Esophagus mucosa (tissue), 1 donor: ENCODE data around the gene HAVCR1. TPM values are rescaled to one million over a fixed set of nuclear protein-coding genes. Genes with fewer than 3 reads are reported as not detected.
"Not testable (repeated sequence)": the region's sequence is repeated elsewhere in the genome, so short reads cannot be mapped to it uniquely, and the experiment has no call there.

ENCODE experiments used
- ATAC-seq: fragments of 200-7000 bp; cut with Tn5 transposase; one replicate; pipeline ENCODE4 v1.9.1; 2020
- total RNA-seq: library from RNA; stranded (reverse); gene quantifications from one replicate; pipeline ENCODE4 v1.2.4, GENCODE V29; 2023
- donor health status: DM: yes; HTN: yes; CAD: no.

The HAVCR1 gene
- total RNA-seq, 1 donor from 2014 or later, result not detected

DNA sequence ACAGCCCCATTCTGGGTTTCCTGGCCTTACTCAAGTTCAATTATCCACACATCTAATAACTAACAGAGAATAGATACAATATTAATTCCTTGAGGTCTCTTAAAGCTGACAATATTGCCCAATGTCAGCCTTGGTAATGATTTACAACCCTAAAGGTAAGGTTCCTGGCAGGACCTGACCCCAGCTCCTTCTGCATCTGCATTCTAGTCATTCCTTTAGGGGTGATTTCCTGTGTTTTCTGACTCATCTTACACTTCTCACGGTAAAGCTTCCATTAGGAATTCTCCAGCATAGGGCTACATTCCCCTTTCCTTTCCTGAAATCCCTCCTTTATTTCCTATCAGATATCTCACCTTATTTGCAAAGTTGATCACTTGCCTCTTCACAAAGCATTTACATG is 9.3 kb downstream of the HAVCR1 start:
- no peak for ATAC-seq

DNA sequence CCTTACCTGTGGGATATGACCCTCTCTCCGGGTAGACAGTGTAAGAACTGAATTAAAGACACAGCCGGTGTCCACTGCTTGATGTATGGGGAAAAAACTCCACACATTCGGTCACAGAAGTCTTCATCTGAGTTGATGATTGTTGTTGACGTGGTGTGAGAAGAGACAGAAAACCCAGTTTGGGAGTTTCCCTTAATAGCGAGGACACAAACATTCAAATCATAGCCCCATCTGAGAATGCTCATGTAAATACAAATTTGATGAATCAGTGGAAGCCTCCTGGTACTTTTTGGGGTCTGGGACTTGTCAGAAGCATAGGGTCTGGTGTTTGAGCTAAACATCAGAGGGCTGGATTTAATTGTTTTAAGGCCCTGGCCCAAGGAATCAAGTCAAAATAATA is 11.0 kb downstream of the HAVCR1 start:
- no peak for ATAC-seq

DNA sequence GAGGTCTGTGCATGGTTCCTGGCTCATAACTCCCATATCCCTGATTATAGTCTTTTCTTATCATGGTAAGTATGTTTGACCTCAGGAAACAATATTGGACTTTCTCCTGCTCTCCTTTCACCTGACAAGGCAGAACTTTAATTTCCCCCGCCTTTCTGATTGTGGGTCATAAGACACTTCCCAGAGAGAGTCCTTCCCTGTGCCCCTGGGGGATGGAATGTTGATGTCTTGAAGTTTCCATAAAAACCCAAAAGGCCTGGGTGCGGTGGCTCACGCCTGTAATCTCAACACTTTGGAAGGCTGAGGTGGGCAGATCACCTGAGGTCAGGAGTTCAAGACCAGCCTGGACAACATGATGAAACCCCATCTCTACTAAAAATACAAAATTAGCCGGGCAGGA is 11.9 kb downstream of the HAVCR1 start:
- not testable (repeated sequence) for ATAC-seq

DNA sequence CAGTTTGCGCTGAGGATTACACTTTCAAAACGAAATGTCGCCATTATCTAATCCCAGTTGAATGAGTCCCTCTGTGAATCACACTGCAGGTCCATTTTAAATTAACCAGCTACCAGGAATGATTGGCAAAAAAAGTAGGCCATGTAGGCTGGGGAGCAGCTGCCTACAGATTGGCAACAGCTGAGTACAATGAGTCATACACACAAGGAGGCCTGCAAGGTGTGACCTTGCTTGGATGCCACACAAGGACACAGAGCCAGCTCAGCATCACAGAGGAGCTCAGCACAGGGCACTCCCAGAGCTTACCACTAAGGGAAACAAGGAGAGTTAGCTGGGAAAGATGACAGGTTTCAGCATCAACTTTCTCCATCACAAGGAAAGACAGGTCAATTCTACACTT is 12.9 kb downstream of the HAVCR1 start:
- ATAC-seq, result peak; percentile 51

DNA sequence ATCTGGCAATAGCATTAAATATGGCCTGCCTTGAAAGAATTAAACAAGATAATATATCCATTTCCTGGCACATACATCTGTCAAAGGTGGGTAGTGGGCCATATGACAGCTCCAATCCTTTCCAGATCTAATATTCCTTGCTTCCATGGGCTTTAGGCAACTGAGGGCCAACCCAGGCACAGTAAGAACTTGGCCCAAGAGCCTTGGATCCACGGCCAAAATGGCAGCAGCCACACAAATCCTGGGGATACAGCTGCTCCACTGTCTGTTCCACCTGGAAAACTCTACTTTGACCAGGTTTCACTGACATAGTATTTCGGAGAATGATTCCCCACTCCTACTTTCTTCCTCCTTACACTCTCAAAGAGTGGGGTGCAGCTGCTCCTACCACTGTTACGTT is 13.3 kb downstream of the HAVCR1 start:
- no peak for ATAC-seq

DNA sequence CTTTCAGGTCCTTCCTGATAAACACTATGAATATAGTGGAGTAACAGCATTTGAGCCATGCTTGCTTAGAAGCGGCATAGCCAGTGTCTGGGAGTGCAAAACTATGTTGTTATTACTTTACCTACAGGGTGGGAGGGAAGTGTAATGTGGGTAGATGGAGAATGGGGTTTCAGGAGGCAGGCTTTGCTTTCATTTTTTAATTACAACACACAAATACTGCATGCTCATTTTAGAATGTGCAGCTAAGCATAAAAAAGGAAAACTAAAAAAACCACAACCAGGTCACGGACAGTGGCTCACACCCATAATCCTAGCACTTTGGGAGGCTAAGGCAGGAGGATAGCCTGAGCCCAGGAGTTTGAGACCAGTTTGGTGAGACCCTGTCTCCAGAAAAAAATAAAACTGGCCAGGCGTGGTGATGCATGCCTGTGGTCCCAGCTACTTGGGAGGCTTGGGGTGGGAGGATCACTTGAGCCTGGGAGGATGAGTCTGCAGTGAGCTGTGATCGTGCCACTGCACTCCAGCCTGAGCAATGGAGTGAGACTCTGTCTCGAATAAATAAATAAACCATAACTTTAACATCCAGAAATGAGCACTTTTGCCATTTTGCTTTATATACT is 20.2 kb downstream of the HAVCR1 start:
- no peak for ATAC-seq

DNA sequence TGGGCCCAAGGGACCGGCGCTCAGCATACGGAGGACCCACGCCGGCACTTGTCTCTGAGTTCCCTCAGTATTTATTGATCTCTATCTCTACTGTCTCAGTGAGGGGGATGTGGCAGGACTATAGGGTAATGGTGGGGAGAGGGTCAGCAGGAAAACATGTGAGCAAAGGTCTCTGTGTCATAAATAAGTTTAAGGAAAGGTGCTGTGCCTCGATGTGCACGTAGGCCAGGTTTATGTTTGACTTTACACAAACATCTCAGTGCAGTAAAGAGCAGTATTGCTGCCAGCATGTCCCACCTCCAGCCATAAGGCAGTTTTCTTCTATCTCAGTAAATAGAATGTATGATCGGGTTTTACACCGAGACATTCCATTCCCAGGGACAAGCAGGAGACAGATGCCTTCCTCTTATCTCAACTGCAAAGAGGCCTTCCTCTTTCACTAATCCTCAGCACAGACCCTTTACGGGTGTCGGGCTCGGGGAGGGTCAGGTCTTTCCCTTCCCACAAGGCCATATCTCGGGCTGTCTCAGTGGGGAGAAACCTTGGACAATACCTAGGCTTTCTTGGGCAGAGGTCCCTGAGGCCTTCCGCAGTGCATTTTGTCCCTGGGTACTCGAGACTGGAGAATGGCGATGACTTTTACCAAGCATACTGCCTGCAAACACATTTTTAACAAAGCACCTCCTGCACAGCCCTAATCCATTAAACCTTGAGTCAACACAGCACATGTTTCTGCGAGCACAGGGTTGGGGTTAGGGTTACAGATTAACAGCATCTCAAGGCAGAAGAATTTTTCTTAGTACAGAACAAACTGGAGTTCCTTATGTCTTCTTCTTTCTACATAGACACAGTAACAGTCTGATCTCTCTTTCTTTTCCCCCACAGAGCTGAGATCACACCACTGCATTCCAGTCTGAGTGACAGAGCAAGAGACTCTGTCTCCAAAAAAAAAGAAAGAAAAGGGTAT is 24.5 kb downstream of the HAVCR1 start:
- ATAC-seq, result not testable (repeated sequence)

DNA sequence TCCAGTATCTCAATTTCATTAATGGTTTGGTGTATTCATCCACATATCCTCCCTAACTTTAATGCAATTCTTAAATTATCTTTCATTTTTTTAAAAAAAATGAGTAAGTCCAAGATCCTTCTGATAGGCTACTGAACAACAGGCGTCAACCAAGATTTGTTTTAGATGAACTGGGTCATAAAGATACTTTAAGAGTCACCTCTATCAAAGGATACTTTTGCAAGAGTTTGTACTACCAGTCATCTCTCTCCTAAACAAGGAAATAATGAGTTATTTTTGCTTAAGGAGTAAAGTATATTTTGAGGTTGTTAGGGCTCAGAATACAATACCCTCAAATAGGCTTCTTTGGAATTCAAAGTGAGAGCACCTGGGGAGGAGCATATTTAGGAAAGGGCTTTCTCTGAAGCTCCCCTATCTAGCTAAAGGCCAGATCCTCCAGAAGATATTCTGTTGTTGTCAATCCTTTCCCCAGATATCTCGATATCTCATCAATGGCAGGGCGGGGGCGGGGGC is 25.8 kb downstream of the HAVCR1 start:
- no peak for ATAC-seq

DNA sequence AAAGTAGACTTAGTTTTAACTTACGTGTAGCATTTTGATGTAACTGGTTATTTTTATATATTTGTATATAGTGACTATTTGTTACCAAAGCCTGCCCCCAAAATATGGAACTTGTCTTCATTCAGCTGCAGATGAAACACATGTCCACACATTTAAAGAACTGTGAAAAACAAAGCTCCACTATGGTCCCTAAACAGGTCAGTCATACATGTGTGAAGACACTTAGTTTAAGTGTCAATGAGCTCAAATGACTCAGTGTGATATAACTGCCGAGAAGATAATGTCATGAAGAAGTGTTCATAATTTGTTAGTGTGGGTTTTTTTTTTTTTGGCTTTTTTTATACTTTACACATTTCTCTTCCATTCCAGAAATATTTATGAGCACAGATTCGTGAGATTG is 28.2 kb downstream of the HAVCR1 start:
- ATAC-seq, result no peak

DNA sequence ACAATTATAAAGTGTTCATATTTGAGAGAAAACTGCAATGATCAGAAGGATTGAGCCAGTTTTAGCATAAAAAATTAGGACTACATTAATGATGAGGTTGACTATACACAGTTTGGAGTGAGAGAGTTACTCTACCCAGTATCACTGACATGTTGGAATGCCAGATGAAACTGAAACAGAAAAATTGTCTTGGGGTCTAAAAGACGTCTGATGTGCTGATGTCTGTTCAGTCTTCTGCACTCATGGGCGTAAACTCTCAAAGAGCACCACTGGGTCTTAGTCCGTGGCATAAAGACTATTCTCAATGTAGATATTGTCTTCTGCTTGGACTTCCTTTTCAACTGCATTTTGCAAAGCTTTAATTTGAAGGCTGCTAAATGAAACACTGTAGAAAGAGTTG is 29.5 kb downstream of the HAVCR1 start:
- ATAC-seq, result no peak

DNA sequence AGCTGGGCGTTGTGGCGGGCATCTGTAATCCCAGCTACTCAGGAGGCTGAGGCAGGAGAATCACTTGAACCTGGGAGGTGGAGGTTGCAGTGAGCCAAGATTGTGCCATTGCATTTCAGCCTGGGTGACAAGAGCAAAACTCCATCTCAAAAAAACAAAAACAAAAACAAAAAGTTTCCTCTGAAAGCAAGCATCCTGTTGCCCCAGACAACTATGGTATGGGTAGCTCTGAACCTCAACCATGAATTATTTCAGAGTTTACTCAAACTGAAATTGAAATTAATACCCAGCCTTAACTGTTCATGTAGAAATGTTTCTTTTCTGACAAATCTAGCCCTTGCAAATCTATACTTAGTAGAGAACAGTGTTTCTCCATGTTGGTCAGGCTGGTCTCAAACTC is 31.3 kb downstream of the HAVCR1 start:
- not testable (repeated sequence) for ATAC-seq

DNA sequence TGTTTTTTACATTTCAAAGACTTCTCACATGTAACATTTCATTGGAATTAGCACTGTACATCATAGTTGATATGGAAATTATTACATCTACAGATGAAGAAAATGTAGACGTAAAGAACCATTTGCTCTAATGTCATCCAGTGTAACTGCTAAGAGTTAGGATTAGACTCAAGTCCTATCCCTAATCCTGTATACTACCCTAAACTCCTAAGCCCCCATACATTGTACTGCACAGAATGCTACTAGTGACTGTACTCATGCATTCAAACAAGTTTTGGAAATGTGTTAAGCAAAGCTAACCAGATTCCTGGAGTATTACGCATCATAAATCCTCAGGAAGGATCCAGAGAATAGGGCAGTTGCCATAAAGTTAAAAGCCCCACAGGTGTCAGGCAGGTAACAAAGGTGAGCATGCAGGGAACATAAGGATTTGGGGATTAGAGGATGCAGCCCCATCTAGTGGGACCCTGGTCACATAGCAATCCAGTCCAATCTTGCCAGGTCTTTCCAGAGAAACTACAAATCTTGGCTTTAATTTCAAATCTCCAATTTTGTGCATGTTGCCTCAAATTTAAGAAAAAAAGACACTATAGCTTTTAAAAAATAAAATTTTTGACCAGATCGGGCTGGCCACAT is 32.0 kb downstream of the HAVCR1 start:
- no peak for ATAC-seq

DNA sequence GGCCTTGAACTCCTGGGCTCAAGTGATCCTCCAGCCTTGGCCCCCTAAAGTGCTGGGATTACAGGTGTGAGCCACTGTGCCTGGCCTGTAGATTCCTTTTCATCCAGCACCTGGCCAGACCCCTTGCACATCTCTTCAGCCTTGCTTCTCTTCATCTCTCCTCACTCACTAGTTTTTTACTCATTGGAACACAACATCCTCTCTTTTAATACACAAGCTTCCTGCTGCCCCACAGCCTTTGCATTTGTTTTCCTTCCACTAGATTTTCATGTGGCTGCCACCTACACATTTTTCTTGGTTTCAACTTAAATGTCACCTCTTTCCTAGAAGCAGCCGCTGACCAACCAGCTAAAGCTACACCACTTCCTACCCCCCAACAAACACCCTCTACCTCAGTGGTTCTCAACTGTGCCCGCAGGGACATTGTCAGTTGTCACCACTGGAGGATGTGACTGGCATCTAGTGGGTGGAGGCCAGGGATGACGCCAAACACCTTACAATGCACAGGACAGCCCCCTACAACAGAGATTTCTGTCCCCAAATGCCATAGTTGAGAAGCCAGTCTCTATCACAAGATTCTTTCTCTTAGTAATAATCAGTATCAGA is 33.7 kb downstream of the HAVCR1 start:
- no peak for ATAC-seq

DNA sequence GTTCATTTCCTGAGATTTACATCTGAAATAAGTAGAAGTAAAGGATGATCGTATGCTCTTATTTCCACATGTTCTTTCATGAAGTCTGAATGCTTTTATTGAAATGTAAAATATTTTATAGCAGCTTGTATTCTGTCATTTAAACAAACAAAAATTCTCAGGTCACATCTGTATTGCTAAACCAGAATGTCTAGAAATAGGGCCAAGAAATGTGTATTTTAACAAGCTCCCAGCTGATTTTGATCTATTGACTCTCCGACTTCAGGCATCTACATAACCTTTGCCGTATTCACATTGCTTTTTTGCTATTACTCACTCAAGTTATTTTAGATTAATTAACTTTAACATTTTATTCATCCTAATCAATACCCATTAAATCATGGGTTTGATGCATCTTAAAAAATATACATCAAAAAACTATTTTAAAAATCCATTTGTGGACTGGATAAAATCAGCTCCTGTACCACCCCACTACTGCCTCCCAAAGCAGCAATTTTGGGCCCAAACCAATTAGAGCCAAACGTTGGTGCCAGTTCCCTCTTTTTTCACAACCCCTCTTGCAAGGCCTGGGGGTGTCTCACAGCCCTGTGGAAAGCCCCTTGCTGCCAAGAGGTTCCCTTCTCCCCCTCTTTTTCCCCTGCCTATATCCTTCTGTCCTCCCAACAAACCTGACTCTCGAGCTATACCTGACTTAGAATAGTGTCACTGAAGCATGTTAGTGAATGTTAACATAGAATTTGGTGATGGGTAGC is 34.5 kb downstream of the HAVCR1 start:
- no peak for ATAC-seq

DNA sequence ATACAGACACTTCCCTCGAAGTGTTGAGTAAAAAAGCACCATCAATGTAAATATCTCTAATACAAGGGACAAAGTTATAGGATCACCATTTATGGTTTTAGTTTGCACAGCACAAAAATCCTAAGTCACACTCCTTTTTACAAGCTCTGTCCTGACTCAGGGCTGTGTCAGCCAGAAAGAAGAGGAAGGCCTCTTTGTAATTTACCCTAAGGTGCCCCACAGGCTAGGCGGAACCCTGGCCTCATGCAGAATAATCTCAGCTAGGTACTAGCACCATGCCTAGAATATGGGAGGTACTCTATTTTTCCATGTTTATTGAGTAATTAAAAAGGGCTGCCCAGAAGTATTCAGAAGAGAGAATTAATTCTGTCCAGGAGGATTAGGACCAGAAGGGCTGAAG is 36.9 kb downstream of the HAVCR1 start:
- no peak for ATAC-seq

DNA sequence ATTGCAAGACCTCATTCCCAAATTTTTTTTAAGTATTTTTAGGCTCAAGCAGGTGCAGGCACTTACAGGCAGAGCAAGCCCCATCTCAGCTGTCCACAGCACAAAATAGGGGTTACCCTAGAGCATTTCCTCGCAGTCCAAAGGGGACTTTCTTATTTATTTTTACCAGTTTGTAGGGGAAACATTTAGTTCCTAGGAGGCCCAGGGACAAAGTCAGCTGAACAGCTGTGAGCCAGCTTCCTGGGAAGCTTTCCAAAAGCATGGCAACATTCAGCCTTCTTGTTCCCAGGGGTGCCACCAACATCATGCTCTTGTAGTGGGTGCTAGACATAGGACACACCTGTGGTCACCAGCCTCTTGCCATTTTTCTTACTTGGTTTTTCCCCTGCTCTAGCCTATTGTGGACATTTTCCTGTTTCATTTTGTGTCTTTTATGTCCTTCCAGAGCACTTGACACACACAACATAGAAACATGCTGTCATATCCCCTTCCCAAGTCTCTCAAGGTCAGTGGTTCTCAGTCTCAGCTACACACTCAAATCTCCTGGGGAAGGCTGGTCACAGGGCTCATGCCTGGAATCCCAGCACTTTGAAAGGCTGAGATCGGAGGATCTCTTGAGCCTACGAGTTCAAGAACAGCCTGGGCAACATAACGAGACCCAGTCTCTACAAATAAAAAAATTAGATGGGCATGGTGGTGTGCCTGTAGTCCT is 38.2 kb downstream of the HAVCR1 start:
- no peak for ATAC-seq

DNA sequence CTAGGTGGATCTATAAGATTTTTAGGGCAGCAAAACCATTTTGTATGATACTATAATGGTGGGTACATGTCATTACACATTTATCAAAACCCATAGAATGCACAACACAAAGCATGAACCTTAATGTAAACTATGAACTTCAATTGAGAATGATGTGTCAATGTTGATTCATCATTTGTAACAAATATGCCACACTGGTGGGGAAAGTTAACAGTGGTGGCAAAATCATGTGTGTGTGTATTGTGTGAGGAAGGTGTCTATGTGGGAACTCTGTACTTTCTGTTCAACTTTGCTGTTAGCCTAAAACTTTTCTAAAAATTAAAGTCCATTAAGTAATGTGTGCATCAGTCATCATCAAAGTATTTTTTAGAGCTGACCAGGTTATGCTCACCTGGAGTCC is 38.9 kb downstream of the HAVCR1 start:
- no peak for ATAC-seq

DNA sequence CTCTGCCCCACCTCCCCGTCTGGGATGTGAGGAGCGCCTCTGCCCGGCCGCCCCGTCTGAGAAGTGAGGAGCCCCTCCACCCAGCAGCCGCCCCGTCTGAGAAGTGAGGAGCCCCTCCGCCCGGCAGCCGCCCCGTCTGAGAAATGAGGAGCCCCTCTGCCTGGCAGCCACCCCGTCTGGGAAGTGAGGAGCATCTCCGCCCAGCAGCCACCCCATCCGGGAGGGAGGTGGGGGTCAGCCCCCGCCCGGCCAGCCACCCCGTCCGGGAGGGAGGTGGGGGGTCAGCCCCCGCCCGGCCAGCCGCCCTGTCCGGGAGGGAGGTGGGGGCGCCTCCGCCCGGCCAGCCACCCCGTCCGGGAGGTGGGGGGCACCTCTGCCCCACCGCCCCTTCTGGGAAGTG is 44.8 kb downstream of the HAVCR1 start:
- ATAC-seq, result not testable (repeated sequence)

DNA sequence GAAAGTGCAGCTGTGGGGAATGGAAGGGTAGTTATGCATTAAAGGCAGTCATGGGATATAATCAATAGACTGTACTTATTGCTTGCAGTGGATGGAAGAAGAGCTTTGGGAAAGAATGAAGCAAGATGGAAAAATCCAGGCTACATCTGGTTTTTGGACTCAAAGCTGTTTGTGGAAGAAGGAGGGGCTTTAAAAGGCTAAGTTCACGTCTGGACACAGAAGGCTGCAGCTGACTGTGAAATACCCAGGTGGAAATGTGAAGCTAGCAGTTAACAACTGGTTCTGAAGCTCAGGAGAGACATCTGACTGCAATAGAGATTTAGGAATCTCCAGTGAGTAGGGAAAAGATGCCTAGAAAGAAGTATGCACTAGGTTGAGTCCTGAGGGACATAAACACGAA is 52.7 kb downstream of the HAVCR1 start:
- ATAC-seq, result no peak

DNA sequence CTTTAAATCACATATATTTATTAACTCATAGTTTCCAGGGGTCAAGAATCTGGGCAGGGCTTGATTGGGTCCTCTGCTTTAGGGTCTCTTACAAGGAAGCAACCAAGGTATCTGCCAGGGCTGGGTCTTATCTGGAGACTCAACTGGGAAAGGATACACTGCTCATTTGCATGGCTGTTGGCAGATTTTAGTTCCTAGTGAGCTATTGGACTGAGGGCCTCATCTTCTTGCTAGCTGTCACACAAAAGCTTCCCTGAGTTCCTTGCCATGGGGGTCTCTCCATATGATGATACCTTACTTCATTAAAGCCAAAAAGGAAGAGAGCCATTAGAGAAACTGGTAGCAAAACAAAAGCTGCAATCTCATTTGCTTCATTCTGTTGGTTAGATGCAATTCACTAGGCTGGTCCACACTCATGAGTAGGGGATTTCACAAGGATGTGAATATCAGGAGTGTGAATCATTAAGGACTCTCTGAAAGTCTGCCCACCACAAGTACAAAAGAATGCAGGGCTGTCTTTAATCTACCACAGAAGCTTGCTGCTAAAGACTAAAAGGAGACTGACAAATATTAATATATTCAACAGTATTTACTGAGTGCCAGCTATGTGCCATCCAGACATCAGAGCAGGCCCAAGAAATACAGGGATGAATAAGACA is 53.9 kb downstream of the HAVCR1 start:
- no peak for ATAC-seq

DNA sequence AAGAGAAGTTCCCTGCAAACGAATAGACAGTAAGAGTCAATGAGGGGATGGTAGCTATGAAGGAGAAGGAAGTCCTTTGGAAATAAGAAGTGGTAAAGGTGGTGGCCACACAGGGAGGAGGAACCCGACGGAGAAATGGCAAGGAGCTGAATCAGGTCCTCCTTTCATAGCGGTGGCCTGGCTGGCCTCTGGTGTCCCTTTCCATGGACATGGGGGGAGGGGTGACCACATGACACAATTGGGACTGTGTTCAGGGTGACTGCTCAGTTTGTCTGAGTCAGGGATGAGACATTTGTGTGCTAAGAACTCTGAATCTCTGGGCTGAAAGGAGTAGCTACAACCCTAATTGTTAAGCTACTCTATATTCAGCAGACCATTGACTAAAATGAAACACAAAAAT is 67.2 kb downstream of the HAVCR1 start:
- ATAC-seq, result no peak
